Measurements from ENCODE around the gene RGS6.

The RGS6 gene

GRCh38 chr14:72503271-72503670, 571.0 kb downstream of the RGS6 start:
- no peak for DNase-seq (ENCODE audit: low read depth)

GRCh38 chr14:72503696-72504368, 571.6 kb downstream of the RGS6 start:
- no peak for DNase-seq (ENCODE audit: low read depth)

GRCh38 chr14:72510566-72510965, 578.3 kb downstream of the RGS6 start:
- DNase-seq (ENCODE audit: low read depth): no peak

- no peak for DNase-seq (ENCODE audit: low read depth)
Measured at GRCh38 chr14:72512281-72512680, 580.1 kb downstream of the RGS6 start.

GRCh38 chr14:72512925-72513324, 580.7 kb downstream of the RGS6 start:
- no peak for DNase-seq (ENCODE audit: low read depth)

GRCh38 chr14:72513346-72513745, 581.1 kb downstream of the RGS6 start:
- DNase-seq (ENCODE audit: low read depth): no peak

- no peak for DNase-seq (ENCODE audit: low read depth)
Measured at GRCh38 chr14:72513965-72514659, 581.9 kb downstream of the RGS6 start.

- DNase-seq (ENCODE audit: low read depth): no peak
Measured at GRCh38 chr14:72514660-72515025, 582.4 kb downstream of the RGS6 start.

- DNase-seq (ENCODE audit: low read depth): no peak
Measured at GRCh38 chr14:72515779-72516770, 583.8 kb downstream of the RGS6 start.

GRCh38 chr14:72516936-72517700, 584.9 kb downstream of the RGS6 start:
- peak; percentile 58 for DNase-seq (ENCODE audit: low read depth)

- DNase-seq (ENCODE audit: low read depth): no peak
Measured at GRCh38 chr14:72517736-72518135, 585.5 kb downstream of the RGS6 start.

GRCh38 chr14:72518809-72519377, 586.7 kb downstream of the RGS6 start:
- no peak for DNase-seq (ENCODE audit: low read depth)

- DNase-seq (ENCODE audit: low read depth): no peak
Measured at GRCh38 chr14:72519543-72519942, 587.3 kb downstream of the RGS6 start.

- DNase-seq (ENCODE audit: low read depth): no peak
Measured at GRCh38 chr14:72521045-72521444, 588.8 kb downstream of the RGS6 start.

GRCh38 chr14:72521968-72522741, 589.9 kb downstream of the RGS6 start:
- no peak for DNase-seq (ENCODE audit: low read depth)

GRCh38 chr14:72522847-72523246, 590.6 kb downstream of the RGS6 start:
- no peak for DNase-seq (ENCODE audit: low read depth)

GRCh38 chr14:72523424-72524294, 591.4 kb downstream of the RGS6 start:
- no peak for DNase-seq (ENCODE audit: low read depth)

- no peak for DNase-seq (ENCODE audit: low read depth)
Measured at GRCh38 chr14:72524295-72524629, 592.0 kb downstream of the RGS6 start.

GRCh38 chr14:72525087-72525915, 593.1 kb downstream of the RGS6 start:
- no peak for DNase-seq (ENCODE audit: low read depth)

Data from T follicular helper cell (primary cell).